HG03565 (cell line): ENCODE measurements around the gene GATC.

Experiments
- ATAC-seq: cut with Tn5 transposase; IDR thresholded peaks from one replicate; pipeline ENCODE4 v1.9.1; 2021; ENCODE audit warnings: mild to moderate bottlenecking, moderate library complexity; ENCODE audit not compliant: unreplicated experiment

The GATC gene, protein sequence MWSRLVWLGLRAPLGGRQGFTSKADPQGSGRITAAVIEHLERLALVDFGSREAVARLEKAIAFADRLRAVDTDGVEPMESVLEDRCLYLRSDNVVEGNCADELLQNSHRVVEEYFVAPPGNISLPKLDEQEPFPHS

DNA sequence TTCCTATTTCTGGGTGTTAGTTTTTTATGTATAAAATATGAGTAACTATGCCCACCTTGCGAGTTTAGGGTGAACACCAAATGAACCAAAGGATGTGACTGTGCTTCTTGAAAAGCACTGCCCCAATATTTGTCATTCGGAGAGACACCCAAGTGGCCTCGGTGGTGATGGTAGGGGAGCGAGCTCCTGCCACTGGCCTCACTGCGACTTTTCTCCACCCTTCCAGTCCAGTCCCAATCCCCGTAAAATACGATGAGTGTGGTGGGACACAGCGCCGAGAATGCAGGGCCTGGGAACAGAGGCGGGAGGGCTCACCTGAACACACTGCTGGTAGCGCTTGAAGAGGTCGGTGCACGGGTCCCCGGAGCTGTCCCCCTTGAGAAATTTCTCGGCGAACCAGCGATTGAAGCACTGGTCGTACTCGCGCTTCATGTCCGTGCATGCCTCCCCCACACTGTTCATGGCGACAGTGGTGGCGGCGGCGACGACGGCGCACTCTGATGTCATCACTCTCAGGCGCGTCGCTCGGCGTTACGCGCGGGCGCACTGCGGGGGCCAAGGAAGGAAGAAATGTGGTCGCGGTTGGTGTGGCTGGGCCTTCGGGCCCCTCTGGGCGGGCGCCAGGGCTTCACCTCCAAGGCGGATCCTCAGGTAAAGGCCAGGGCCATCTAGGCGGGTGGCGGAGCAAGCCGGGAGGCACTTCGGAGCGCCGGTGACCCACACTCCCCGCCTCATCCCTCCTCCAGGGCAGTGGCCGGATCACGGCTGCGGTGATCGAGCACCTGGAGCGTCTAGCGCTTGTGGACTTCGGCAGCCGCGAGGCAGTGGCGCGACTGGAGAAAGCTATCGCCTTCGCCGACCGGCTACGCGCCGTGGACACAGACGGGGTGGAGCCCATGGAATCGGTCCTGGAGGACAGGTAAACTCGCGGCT lies at the start of gene GATC, which contains the start of gene TRIAP1:
Gene GATC (plus strand): TSS at position 534 of the 933 bp plus-strand sequence. CDS start 37 bp downstream, at position 571.
Gene TRIAP1 (minus strand): TSS at position 474 of the 933 bp plus-strand sequence. CDS start 12 bp downstream, at position 462.
- peak; percentile 81 for ATAC-seq

DNA sequence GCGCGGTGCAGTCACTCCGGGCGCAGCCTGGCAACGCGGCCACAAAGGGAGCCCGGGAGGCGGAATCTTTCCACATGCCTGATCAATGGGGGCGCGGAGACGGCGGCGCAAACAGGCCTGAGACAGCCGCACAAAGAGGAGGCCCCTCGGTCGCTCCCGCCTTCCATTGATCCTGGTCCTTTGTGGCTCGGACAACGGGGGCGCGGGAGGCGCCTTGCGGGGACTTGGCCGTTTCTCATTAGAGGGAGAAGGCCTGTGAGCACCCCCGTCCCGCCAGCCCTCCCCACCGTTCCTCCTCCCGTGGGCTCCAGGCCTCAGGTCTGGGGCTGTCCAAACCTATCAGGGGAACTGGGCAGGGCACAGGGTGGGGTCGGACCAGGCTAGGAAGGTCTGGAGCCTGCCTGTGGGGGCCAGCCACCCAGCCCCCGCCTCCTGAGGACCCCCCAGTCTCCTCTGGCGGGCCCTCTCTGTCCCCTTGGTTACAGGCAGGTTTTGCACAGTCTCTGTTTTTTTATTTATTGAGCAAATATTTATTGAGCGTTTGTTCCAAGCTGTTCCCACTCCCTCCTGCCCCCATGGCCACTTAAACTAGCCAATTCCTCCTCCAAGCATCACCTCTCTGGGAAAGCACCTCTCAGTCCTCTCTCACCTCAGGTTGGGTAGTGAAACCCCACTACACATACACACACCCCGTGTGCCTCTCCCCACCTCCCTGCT lies 48.3 kb upstream of the GATC start:
- no peak for ATAC-seq

DNA sequence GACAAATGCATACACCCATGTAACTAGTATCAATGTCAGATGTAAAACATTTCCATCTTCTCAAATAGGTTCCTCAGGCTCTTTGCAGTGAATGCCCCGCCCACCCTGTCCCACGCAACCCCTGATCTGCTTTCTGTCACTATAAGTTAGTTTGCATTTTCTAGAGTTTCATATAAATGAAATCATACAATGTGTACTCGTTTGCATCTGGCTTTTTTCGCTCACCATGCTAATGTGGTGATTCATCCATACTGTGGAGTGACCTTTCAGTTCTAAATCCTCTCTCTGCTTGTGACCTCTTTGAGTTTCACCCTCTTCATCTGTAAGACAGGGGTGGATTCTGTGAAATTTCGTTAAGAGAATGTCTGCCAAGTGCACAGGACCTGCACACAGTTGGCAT lies 46.7 kb upstream of the GATC start:
- ATAC-seq: no peak

DNA sequence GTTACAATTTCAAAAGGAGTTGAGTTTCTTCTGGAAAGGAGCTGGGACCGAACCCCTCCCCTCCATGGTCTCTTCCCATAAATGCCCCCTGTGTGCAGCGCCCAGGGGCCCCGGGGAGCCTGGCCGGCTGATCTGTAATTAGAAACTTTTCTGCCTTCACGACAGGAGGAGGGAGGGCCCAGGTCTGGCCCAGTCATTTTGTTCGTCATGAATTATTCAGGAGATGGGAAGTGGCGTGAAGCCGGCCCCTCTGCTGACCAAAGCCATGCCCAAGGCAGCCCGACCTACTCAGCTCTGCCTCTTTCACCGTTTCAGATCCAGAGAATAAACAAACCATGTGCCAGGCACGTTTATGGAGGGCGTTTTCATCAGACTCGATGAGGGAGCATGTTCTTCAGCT lies 44.0 kb upstream of the GATC start:
- no peak for ATAC-seq

DNA sequence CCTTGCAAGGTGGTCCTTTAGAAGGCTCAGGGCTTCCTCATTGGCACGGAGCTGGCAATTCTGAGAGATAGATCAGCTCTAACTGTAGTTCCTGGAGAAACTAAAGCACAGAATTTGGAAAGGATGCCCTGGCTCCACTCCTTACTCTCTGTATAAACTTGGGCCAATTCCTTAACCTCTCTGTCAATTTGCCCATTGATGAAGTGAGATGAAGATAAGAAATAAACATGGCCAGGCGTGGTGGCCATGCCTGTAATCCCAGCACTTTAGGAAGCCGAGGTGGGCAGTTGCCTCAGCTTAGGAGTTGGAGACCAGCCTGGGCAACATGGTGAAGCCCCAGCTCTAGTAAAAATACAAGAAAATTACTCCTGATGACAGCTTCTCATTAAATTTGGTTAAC lies 42.4 kb upstream of the GATC start:
- no peak for ATAC-seq

DNA sequence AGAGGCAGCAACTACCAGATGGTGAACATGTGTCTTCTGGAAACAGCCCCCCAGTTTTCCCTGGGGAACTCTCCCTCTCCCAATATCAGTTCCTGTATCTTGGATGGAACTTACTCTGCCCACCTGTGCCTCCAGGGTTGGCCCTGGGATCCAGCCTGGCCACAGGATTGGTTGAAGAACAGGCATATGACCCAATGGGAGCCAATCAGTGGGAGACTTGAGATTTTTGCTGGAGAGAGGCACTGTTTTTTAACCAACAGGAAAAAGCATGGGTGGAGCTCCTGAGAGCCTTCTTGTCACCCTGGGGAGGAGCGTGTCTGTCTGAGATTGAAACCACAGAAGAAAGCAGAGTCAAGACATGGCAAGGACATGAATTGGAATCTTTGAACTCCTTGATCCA lies 42.0 kb upstream of the GATC start:
- ATAC-seq: no peak

DNA sequence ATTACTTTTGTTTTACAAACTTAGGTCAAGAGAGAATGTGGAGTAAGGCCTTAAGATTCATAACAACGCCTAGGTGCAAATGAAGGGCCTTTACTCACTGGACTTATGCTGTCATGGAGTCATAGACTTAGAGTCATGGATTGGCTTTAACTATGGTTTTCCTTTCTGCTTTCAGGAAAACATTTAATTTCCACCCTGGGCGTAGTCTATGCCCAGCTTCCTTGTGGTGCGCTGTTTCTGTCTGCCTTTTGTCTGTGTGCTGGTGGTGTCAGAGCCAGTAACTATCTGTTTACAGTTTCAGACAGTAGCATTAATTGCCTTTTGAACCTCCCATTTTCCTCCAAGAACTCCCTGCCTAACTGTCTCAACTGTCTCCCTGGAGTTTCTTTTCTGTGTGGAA lies 40.2 kb upstream of the GATC start:
- no peak for ATAC-seq

DNA sequence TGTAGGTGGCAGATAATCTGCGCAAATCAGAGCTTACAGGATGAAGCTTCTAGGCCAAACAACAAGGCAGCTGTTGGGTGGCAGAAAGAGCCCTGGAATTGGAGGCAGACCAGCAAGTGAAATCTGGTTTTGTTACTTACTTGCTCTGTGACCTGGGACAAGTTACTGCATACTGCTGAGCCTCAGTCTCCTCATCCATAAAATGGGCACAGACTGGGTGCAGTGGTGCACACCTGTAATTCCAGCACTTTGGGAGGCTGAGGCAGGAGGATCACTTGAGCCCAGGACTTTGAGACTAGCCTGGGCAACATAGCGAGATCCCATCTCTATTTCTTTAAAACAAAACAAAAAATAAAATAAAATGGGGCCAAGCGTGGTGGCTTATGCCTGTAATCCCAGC lies 39.7 kb upstream of the GATC start:
- no peak for ATAC-seq

DNA sequence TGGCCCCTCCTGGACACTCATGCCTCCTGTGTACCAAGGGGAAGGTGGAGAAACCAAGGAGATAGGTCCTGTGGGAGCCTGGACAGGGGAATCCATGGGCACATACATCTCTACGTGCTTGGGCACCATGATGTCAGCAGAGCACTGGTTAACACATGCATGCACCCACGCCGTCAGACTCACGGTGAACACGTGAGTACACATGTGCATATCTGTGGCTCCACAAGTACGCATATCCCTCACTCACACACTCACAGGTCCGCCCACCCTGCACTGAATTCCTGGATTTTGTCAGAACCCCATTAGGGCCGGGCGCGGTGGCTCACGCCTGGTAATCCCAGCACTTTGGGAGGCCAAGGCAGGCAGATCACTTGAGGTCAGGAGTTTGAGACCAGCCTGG lies 37.5 kb upstream of the GATC start:
- ATAC-seq: no peak

DNA sequence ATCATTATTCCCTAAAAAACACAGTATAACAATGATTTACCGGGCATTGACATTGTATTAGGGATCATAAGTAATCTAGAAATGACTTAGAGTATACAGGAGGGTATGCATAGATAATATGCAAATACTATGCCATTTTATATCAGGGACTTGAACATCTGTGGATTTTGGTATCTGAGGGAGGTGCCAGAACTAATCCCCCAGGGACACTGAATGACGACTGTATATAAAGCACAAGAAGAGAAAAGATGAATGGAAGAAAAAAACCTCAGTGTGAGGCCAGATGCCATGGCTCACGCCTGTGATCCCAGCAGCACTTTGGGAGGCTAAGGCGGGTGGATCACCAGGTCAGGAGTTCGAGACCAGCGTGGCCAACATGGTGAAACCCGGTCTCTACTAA lies 33.8 kb upstream of the GATC start:
- no peak for ATAC-seq

DNA sequence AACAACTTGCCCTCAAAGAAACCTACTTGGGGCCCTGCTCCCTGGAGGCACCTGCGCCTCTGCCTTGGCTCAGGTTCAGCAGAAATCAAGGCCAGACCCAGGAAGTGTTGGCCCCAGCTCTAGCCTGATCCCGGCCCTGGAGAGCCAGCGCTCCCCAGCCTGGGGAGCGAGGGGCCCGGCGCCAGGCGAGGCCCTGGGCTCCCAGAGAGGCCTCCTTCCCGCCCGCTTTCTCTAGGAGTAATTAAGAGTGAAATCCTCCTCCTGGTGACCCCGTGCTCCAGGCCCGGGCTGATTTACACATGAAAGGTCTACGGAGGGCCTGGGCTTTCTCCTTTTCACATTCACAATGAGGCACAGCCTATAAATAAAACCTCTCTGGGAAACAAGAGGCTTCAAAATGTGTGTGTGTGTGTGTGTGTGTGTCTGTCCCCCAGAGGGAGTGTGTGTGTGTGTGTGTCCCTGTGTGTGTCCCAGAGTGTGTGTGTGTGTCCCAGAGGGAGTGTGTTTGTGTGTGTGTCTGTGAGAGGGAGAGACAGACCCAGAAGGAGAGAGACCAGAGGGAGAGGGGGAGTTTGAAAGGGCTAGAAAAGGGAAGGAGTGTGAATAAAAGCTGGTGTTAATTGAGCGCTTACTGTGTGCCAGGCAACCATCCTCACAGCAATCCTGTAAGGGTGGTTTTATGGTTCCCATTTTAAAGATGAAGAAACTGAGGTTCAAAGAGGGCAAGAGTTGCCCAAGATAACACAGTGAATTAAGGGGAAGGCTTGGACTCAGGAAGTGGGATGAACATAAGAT lies 32.1 kb upstream of the GATC start:
- ATAC-seq: no peak

DNA sequence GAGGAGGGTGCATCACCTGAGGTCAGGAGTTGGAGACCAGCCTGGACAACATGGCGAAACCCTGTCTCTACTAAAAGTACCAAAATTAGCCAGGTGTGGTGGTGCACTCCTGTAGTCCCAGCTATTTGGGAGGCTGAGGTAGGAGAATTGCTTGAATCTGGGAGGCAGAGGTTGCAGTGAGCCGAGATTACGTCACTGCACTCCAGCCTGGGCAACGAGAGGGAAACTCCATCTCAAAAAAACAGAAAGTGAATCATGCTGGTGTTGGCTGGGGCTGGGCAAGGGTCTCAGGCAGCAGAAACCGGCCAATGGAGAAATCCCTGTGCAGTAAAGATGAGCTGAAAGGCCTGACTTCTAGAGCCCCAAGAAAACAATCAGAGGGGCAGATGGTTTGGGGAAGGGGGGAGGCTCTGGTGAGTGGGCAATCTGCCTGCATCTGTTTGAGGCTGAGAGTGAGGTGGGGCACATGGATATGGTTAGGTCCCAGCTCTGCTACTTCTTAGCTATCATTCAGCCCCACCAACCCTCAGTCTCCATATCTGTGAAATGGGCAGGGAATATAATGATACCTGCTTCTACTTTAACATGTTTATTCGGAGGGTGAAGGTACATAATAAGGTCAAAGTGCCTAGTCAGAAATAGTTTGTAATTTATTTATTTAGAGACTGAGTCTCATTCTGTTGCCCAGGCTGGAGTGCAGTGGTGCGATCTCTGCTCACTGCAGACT lies 29.6 kb upstream of the GATC start:
- ATAC-seq: no peak

DNA sequence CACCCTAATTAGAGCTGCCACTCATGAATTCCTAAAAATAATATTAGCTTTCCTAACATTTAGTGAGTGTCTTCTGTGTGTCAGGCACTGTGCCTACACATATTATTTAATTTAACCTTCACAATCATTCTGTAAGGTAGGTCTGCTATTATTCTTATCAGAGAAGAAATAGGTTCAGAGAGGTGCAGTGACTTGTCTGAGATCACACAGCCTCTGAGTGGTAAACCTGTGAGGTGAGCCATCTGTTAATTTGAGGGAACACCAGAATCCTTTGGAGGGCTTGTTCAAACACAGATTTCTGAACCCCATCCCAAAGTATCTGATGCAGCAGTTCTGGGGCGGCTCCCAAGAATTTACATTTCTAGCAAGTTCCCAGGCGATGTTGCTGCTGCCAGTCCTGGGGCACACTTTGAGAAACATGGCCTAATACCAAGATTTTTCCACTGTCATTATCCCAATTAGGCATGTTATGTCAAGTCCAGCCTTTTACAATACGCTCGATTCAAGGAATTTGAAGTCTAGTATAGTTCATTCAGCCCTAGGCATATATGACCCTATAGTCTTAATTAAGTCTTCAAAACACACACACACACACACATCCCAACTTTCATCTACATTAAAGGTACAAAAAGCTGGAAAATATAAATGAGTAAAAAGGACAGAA lies 28.2 kb upstream of the GATC start:
- no peak for ATAC-seq

DNA sequence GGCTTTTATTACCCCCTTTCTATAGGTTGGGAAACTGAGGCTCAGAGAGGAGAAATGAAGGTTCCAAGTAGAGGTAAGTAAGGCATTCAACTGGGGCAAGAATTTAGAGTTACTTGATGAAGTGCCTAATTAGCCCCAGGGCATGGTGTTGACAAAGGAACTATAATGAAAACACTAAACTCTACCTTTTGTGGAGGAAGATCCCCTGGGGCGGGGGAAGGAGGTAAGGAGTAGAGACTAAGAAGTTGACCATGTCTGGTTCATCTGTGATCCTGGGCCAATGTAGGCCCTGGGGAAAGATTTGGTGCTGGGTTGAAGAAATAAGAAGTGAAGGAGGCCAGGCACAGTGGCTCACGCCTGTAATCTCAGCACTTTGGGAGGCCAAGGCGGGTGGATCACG lies 24.5 kb upstream of the GATC start:
- ATAC-seq: no peak

DNA sequence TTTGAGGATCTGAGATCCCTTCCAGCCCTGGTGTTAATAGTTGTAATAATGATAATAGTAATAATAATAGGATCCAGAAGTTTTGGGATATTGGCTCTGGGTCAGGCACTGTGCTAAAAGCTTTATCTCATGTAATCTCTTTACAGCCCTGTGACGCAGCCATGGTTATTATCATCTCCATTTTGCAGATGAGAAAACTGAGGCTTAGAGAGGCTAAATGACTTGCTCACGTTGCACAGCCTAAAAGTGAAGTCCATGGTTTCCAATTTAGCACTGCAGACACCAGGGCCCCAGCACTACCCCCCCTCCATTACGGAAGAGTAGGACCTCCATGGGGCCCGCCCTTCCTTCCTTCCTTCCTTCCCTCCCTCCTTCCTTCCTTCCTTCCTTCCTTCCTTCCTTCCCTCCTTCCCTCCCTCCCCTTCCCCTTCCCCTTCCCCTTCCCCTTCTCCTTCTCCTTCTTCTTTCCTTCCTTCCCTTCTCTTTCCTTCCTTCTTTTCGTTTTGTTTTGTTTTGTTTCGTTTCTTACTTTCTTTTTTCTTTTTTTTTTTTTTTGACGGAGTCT lies 23.3 kb upstream of the GATC start:
- no peak for ATAC-seq

DNA sequence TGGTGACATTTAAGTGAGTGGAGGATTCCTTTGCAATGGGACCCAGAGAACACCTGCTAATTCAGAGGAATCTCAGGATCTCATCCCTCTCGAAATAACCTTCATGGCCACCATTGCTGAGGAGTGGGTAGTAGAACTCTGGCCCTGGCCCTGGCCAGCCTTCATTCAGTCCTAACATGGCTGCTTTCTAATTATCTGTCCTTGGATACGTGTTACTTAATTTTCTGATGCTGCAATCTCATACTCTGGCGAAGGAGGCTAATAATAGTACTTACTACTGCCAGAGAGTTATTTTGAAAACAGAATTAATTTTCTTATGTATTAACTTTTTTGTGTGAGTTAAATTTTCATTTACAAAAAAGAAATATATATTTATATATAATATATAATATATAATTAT lies 20.4 kb upstream of the GATC start:
- ATAC-seq: no peak

DNA sequence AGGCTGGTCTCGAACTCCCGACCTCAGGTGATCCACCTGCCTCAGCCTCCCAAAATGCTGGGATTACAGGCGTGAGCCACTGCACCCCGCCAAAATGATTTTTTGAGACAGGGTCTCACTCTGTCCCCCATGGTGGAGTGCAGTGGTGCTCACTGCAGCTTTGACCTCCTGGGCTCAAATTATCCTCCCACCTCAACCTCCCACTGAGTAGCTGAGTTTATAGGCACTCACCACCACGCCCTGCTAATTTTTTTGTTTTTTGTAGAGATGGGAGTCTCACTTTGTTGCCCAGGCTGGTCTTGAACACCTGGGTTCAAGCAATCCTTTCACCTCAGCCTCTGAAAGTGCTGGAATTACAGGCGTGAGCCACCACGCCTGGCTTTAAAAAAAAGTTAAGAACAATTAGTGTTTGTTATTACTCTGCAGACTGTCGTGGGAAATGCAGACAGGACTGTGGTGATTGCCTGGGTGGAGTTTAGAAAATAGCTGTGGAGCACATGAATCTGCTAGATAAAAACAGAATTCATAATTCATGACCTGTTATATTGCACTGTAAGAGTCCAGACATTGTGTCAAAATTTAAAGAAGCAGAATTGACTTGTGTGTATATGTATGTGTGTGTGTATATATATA lies 17.5 kb upstream of the GATC start:
- no peak for ATAC-seq

DNA sequence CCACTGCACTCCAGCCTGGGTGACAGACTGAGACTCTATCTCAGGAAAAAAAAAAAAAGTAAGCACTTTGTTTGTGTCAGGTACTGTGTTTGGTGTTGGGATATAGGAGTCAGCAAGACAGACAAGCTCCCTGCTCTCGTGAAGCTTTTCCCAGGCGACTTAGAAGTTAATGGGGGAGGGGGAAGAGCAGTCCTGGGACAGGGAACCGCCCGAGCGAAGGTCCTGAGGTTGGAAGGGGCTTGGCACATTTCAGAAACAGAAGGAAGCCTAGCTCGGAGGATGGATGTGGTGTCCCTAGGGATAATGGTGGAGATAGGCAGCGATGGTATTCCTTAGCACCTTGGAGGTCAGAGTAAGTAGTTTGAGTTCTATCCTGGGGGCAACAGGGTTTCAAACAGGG lies 16.9 kb upstream of the GATC start:
- no peak for ATAC-seq
